NCI-H774 (cell line): Measurements from ENCODE around the gene C15orf40.
"Not testable (repeated sequence)": the region's sequence is repeated elsewhere in the genome, so short reads cannot be mapped to it uniquely, and the experiment has no call there.

Experiments
- DNase-seq: peaks from one replicate; lab custom pipeline; 2025; lab: John Stamatoyannopoulos, UW

The C15orf40 gene

GRCh38 chr15:82951472-82952157 is 59.8 kb downstream of the C15orf40 start:
- DNase-seq = no peak

GRCh38 chr15:82950746-82951370 is 60.6 kb downstream of the C15orf40 start:
- DNase-seq = no peak

- no peak for DNase-seq
Measured at GRCh38 chr15:82950295-82950694, 61.1 kb downstream of the C15orf40 start.

- no peak for DNase-seq
Measured at GRCh38 chr15:82946155-82946701, 65.2 kb downstream of the C15orf40 start.

DNA sequence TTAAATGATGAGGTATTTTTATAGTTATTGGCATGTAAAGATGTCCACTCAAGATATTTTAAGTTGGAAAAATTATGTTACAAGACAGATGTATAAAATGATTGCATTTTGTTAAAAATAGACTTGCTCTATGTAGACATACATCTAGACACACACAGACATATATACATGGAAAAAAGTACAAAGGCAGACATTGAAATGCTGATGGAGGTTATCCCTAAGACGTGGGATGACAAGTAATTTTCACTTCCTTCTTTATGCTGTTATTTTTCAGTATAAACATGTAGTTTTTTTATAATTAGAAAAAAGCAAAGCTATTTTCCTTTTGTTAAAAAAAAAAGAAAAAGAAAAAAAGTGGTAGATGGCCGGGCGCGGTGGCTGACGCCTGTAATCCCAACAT is 66.1 kb downstream of the C15orf40 start:
- DNase-seq = no peak

DNA sequence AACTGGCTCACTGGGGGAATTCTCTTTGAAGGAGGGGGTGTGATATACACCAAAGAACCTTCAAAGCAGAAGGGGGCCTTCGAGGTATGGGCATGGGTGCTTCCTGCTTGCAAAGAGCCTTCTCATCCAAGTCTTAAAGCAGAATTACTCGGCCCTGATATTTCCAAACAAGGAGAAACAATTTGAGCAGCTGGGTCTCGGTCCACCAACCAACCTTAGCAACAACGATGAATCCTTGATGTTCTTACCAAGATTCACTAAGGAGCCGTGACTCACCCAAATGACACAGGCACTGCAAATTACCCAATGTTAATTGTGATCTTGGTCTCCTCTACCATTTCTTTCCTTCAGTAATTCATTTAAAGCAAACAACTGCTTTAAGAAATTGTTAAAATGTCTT is 66.6 kb downstream of the C15orf40 start:
- no peak for DNase-seq

GRCh38 chr15:82944056-82944455 is 67.4 kb downstream of the C15orf40 start:
- no peak for DNase-seq

DNA sequence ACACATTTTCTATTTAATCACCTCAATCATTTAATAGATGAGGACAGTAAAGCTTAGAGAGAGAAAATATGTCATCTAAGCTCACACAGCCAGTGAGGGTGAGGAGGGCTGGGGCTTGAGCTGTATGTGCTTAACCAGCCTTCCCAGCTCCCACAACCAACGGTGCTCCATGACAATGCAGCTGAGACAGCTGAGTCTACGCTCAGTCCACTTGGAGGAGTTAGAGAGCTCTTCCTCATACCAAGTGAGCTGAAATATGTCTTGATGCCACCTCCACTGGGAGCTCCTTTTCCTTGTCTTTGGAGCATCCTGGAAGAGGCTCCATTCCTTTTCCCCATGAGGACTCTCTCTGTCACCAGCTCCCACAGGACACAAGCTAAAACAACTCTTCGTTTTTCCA is 68.3 kb downstream of the C15orf40 start:
- no peak for DNase-seq

GRCh38 chr15:82942691-82943090 is 68.7 kb downstream of the C15orf40 start:
- DNase-seq = no peak

GRCh38 chr15:82939678-82940077 is 71.8 kb downstream of the C15orf40 start:
- DNase-seq = not testable (repeated sequence)
